Activated CD8-positive, alpha-beta memory T cell treated with anti-CD3 and anti-CD28 coated beads, Interleukin-2, amount 10 ng/mL, durations not matched to agents 7 days and 5 days (primary cell): ENCODE measurements around the gene PARP4. TPM values are rescaled to one million over a fixed set of nuclear protein-coding genes. Genes with fewer than 3 reads are reported as not detected.
"Not testable (repeated sequence)": the region's sequence is repeated elsewhere in the genome, so short reads cannot be mapped to it uniquely, and the experiment has no call there.

Experiments used
- ATAC-seq: fragments of 150-1000 bp; cut with Tn5 transposase; one replicate; pipeline ENCODE4 v1.10.0; 2021; ENCODE audit warnings: moderate library complexity
- CTCF ChIA-PET: fragments of 350-600 bp; sonication (Branson Sonifier 250); formaldehyde crosslinking; loops from one replicate; lab custom pipeline; 2021; ENCODE audit warnings: antibody characterized with exemption; lab: Charles Lee
- DNase-seq: peaks from one replicate; pipeline ENCODE4 v3.0.0-alpha.2; 2020
- H3K27ac Mint-ChIP-seq: one replicate; pipeline ENCODE4 v1.8.0; 2021; ENCODE audit warnings: mild to moderate bottlenecking, mixed read lengths
- H3K27me3 Mint-ChIP-seq: one replicate; pipeline ENCODE4 v1.8.0; 2021; ENCODE audit warnings: mixed read lengths
- H3K36me3 Mint-ChIP-seq: one replicate; pipeline ENCODE4 v1.8.0; 2021; ENCODE audit warnings: mild to moderate bottlenecking, mixed read lengths
- H3K4me1 Mint-ChIP-seq: one replicate; pipeline ENCODE4 v1.8.0; 2021; ENCODE audit warnings: mixed read lengths
- H3K4me3 Mint-ChIP-seq: one replicate; pipeline ENCODE4 v1.8.0; 2021; ENCODE audit warnings: mild to moderate bottlenecking, moderate library complexity, mixed read lengths
- H3K9me3 Mint-ChIP-seq: one replicate; pipeline ENCODE4 v1.8.0; 2022; ENCODE audit warnings: low read depth, mixed read lengths
- total RNA-seq, 2 experiments: library from RNA; stranded (reverse); gene quantifications; one replicate each; pipeline ENCODE4 v1.2.3, GENCODE V29; 2021

Gene PARP4
- total RNA-seq, result 10 to 100 TPM; 75.0 to 78.8 TPM

- peak; percentile 83 for DNase-seq
- CTCF ChIA-PET, result interaction anchor here (0.6 to 1.0 kb wide), 2 partner anchors 10 to 216 kb away, joined by 3 read pairs; no protein-coding TSS in a partner anchor
- H3K4me3 Mint-ChIP-seq, result peak within 1 kb of the TSS; percentile 86
- H3K4me1 Mint-ChIP-seq, result peaks cover 39% of the 10 kb centered on the region
- H3K27me3 Mint-ChIP-seq, result peaks cover 3% of the 10 kb centered on the region
- peaks cover 28% of the 10 kb centered on the region for H3K36me3 Mint-ChIP-seq
- H3K27ac Mint-ChIP-seq, result peak within 1 kb of the TSS; percentile 91
- H3K9me3 Mint-ChIP-seq, result no peaks in the 10 kb centered on the region
- peak; percentile 90 for ATAC-seq
Measured at GRCh38 chr13:24512197-24512907, at the start of gene PARP4. TSS of gene PARP4 (minus strand) at chr13:24512778. CDS start at chr13:24503776, 9,002 bp downstream.

DNA sequence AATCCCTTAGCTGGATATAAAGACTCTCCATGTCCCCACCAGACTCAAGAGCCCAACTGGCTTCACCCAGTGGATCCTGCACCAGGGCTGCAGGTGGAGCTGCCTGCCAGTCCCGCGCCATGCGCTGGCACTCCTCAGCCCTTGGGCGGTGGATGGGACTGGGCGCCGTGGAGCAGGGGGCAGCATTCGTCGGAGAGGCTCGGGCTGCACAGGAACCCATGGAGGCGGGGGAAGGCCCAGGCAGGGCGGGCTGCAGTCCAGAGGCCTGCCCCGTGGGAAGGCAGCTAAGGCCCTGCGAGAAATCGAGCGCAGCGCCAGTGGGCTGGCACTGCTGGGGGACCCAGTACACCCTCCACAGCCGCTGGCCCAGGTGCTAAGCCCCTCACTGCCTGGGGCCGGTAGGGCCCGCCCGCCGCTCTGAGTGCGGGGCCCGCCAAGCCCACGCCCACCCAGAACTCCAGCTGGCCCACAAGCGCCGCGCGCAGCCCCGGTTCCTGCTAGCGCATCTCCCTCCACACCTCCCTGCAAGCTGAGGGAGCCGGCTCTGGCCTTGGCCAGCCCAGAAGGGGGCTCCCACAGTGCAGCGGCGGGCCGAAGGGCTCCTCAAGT is 48.1 kb upstream of the PARP4 start:
- peaks cover 14% of the 10 kb centered on the region for H3K4me1 Mint-ChIP-seq
- ATAC-seq, DNase-seq, H3K36me3 Mint-ChIP-seq, H3K9me3 Mint-ChIP-seq, H3K4me3 Mint-ChIP-seq, H3K27ac Mint-ChIP-seq, CTCF ChIA-PET: not testable (repeated sequence)
- H3K27me3 Mint-ChIP-seq, result peaks cover 54% of the 10 kb centered on the region

- ATAC-seq, CTCF ChIA-PET, H3K9me3 Mint-ChIP-seq, H3K36me3 Mint-ChIP-seq: not testable (repeated sequence)
- H3K4me3 Mint-ChIP-seq, result peak overlapping the region; percentile 49
- peak; percentile 58 for DNase-seq
- peak overlapping the region; percentile 20 for H3K27ac Mint-ChIP-seq
- H3K4me1 Mint-ChIP-seq, result peaks cover 14% of the 10 kb centered on the region
- peaks cover 43% of the 10 kb centered on the region for H3K27me3 Mint-ChIP-seq
Measured at GRCh38 chr13:24559431-24560218, 47.0 kb upstream of the PARP4 start.

- Mint-ChIP-seq H3K27me3 (peaks cover 48% of the 10 kb centered on the region), H3K4me3 (no peak overlapping the region), H3K36me3 (peaks cover 5% of the 10 kb centered on the region), H3K27ac (no peak overlapping the region), H3K4me1 (peaks cover 14% of the 10 kb centered on the region), H3K9me3 (no peaks in the 10 kb centered on the region)
- DNase-seq (no peak), ATAC-seq (no peak)
- CTCF ChIA-PET, result no interaction called here
Measured at GRCh38 chr13:24557081-24557480, 44.5 kb upstream of the PARP4 start.

DNA sequence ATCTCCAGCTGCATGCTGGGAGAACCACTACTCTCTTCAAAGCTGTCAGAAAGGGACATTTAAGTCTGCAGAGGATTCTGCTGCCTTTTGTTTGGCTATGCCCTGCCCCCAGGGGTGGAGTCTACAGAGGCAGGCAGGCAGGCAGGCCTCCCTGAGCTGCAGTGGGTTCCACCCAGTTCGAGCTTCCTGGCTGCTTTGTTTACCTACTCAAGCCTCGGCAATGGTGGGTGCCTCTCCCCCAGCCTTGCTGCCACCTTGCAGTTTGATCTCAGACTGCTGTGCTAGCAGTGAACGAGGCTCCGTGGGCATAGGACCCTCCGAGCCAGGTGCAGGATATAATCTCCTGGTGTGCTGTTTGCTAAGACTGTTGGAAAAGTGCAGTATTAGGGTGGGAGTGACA is 41.3 kb upstream of the PARP4 start:
- H3K4me3 Mint-ChIP-seq, ATAC-seq, H3K36me3 Mint-ChIP-seq, H3K4me1 Mint-ChIP-seq, H3K27ac Mint-ChIP-seq, CTCF ChIA-PET, H3K9me3 Mint-ChIP-seq, DNase-seq: not testable (repeated sequence)
- H3K27me3 Mint-ChIP-seq, result peaks cover 52% of the 10 kb centered on the region

GRCh38 chr13:24541476-24542352 is 29.1 kb upstream of the PARP4 start:
- H3K4me3 Mint-ChIP-seq, result peak overlapping the region; percentile 75
- ATAC-seq (peak; percentile 50), DNase-seq (peak; percentile 46)
- H3K27me3 Mint-ChIP-seq, result peaks cover 61% of the 10 kb centered on the region
- H3K36me3 Mint-ChIP-seq, H3K27ac Mint-ChIP-seq, CTCF ChIA-PET, H3K9me3 Mint-ChIP-seq: not testable (repeated sequence)
- H3K4me1 Mint-ChIP-seq, result peaks cover 11% of the 10 kb centered on the region

- Mint-ChIP-seq H3K4me1 (peaks cover 11% of the 10 kb centered on the region), H3K27me3 (peaks cover 59% of the 10 kb centered on the region), H3K27ac (no peak overlapping the region), H3K4me3 (peak overlapping the region; percentile 75), H3K36me3 (no peaks in the 10 kb centered on the region), H3K9me3 (no peaks in the 10 kb centered on the region)
- ATAC-seq (peak; percentile 13), DNase-seq (no peak)
- CTCF ChIA-PET, result no interaction called here
Measured at GRCh38 chr13:24541127-24541475, 28.5 kb upstream of the PARP4 start.

GRCh38 chr13:24540236-24541126 is 27.9 kb upstream of the PARP4 start:
- DNase-seq (no peak), ATAC-seq (no peak)
- H3K27ac Mint-ChIP-seq, result no peak overlapping the region
- no peak overlapping the region for H3K4me3 Mint-ChIP-seq
- peaks cover 61% of the 10 kb centered on the region for H3K27me3 Mint-ChIP-seq
- H3K36me3 Mint-ChIP-seq, result no peaks in the 10 kb centered on the region
- peaks cover 11% of the 10 kb centered on the region for H3K4me1 Mint-ChIP-seq
- CTCF ChIA-PET, result no interaction called here
- H3K9me3 Mint-ChIP-seq, result no peaks in the 10 kb centered on the region

GRCh38 chr13:24539500-24540165 is 27.1 kb upstream of the PARP4 start:
- DNase-seq (no peak), ATAC-seq (no peak)
- Mint-ChIP-seq H3K9me3 (no peaks in the 10 kb centered on the region), H3K27ac (no peak overlapping the region), H3K4me3 (no peak overlapping the region), H3K27me3 (peaks cover 68% of the 10 kb centered on the region), H3K36me3 (no peaks in the 10 kb centered on the region), H3K4me1 (peaks cover 11% of the 10 kb centered on the region)
- CTCF ChIA-PET, result interaction anchor here (1.0 kb wide), 1 partner anchor 13 kb away, joined by 3 read pairs; no protein-coding TSS in a partner anchor

DNA sequence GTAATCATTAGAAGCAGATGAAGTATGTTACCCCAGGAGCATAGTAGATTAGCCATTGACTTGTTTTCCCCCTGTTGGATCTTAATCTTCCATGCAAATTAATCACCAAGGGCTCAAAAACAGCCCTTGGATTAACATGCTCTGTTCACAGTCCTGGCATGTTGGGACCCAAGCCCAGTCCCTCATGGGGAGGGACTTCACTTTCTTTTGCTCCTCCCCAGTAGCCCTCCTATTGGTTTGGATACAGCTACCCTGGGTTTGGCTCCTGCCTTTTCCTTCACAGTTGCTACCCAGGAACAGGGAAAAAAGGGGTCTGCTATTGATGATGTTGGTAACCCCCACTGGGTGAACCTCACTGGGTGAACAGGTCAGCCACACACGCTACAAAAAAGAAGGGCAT is 16.9 kb upstream of the PARP4 start:
- DNase-seq (no peak), ATAC-seq (no peak)
- H3K4me3 Mint-ChIP-seq, result no peak overlapping the region
- no peaks in the 10 kb centered on the region for H3K4me1 Mint-ChIP-seq
- H3K27ac Mint-ChIP-seq, result no peak overlapping the region
- peaks cover 59% of the 10 kb centered on the region for H3K27me3 Mint-ChIP-seq
- CTCF ChIA-PET, result no interaction called here
- H3K36me3 Mint-ChIP-seq, result no peaks in the 10 kb centered on the region
- H3K9me3 Mint-ChIP-seq, result no peaks in the 10 kb centered on the region

- Mint-ChIP-seq H3K9me3 (no peaks in the 10 kb centered on the region), H3K4me3 (no peak overlapping the region), H3K27me3 (peaks cover 55% of the 10 kb centered on the region), H3K27ac (no peak overlapping the region), H3K36me3 (no peaks in the 10 kb centered on the region), H3K4me1 (no peaks in the 10 kb centered on the region)
- ATAC-seq (no peak), DNase-seq (no peak)
- CTCF ChIA-PET, result no interaction called here
Measured at GRCh38 chr13:24528816-24529398, 16.3 kb upstream of the PARP4 start.
